NCI-H1436 (cell line): Measurements from ENCODE around the gene NAB2.
"Not testable (repeated sequence)": the region's sequence is repeated elsewhere in the genome, so short reads cannot be mapped to it uniquely, and the experiment has no call there.

Experiments
- DNase-seq: peaks from one replicate; lab custom pipeline; 2025; lab: John Stamatoyannopoulos, UW

NAB2 gene

GRCh38 chr12:57066245-57066644 is 22.7 kb upstream of the NAB2 start:
- no peak for DNase-seq

GRCh38 chr12:57069523-57069922 is 19.4 kb upstream of the NAB2 start:
- peak; percentile 54 for DNase-seq

DNA sequence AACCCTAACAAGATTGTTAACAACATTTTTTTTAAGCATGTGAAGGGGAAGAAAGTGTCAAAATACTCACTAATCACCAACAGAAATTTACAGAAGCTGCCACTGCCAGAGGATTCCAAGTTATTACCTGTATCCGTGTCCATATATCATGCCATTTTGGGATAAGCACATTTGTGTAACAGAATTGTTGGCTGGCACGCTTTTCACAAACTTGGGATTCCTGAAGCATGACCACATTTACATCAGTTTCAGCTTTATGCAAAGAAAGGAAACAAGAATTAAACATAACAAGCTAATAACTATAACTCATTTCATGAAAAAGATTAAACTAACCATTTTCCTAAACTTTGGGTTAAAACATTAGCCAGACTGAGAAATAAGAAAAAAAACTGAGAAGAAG is 16.3 kb upstream of the NAB2 start:
- DNase-seq: no peak

GRCh38 chr12:57073566-57074450 is 15.1 kb upstream of the NAB2 start:
- DNase-seq: not testable (repeated sequence)

DNA sequence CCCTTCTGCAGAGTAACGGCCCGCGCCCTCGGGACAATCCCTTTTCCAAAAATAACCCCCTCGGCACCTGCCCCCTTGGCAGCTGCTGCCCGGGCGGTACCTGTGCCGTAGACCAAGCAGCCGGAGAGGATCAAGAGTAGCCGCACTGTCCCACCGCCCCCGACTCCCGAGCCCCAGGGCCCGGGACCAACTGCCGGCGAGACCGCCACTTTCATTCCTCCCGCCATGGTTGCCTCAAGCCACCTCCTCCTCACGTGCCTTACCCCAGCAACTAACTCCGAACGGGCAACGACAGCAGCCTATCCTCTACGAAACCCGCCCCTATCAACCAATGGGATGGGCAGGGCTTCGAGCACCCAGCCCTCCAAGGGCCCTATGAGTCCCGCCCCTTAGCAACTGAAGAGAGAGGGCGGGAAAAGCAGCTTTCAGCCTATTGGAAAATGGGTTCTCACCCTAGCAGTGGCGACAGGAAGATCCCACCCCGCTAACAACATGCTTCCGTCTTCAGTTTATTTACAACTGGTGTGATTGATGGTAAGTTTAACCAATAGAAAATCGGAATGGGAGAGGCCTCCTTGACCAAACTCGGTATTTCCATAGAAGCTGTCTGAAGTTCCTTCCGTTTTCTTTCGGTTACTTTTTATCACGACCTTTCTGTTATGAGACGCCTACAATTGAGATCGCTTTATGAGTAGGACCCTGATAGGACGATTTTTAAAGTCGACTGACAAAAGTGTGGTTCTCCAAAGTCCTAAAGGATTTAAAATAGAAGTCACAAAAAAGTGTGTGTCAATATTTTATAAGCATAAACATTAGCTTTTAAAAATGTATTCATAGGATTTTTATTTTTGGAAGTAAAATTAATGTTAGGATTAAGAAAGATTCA is 10.2 kb upstream of the NAB2 start, which contains the start of gene NEMP1:
TSS of gene NEMP1 (minus strand) at position 273 of the 886 bp plus-strand sequence. CDS start at position 227, 46 bp downstream.
- peak; percentile 100 for DNase-seq

DNA sequence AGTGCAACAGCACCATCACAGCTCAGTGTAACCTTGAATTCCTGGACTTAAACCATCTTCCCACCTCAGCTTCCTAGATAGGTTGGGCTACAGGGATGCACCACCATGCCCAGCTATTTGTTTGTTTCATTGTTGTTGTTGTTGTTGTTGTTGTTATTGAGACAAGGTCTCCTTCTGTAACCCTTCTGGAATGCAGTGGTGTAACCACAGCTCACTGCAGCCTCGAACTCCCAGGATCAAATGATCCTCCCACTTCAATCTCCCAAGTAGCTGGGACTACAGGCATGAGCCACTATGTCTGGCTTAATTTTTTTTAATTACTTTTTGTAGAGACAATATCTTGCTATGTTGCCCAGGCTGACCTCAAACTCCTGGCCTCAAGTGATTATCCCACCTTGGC is 9.1 kb upstream of the NAB2 start:
- DNase-seq: no peak

DNA sequence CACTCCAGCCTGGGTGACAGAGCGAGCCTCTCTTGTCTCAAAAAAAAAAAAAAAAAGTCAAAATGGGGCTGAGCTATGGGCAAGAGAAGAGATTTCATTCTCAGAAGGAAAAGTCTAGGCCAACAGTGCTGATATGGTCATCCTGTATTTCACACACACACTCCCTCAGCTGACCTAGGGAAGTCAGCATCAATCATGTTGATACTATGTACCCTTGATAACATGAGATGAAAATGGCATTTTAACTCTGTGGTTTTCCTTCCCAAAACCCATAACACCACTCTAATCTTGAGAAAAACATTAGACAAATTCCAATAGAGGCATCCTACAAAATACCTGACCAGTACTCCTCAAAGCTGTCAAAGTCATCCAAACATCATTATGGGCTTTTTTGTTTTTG is 8.1 kb upstream of the NAB2 start:
- DNase-seq: no peak

GRCh38 chr12:57085999-57086492 is 2.9 kb upstream of the NAB2 start:
- DNase-seq: no peak

GRCh38 chr12:57086493-57087009 is 2.4 kb upstream of the NAB2 start:
- DNase-seq: peak; percentile 46

GRCh38 chr12:57087010-57087690 is 1.8 kb upstream of the NAB2 start:
- peak; percentile 87 for DNase-seq

DNA sequence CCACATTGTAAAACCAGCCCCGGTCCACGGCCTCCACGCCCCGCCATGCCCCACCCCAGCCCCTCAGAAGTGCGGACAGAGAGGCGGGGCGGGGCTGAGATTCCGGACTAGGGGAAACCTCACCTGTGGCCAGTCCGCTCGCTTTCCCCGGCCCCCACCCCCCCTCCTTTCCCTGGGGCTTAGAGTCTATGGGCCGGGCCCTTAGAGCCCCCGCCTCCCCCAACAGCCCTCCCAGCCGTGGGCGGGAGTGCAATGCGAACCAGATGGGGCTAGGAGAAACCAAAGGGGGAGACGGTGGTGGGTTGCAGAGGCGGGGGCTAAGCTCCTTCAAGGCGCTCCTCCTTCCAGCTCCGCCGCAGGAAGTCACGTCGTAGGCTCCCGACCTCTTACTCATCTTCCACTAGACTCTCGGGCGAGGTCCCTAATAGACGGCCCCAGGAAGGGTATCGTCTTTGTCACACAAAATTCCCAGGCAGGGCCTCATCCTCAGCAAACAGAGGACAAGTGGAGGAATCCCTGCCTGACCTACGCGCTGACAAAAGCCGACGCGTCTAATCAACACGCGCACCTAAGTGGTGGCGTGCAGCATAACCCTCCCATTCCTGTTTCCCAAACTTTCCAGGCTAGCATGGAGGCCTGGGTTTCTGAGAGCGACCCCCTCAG is 1.1 kb upstream of the NAB2 start:
- peak; percentile 87 for DNase-seq

DNA sequence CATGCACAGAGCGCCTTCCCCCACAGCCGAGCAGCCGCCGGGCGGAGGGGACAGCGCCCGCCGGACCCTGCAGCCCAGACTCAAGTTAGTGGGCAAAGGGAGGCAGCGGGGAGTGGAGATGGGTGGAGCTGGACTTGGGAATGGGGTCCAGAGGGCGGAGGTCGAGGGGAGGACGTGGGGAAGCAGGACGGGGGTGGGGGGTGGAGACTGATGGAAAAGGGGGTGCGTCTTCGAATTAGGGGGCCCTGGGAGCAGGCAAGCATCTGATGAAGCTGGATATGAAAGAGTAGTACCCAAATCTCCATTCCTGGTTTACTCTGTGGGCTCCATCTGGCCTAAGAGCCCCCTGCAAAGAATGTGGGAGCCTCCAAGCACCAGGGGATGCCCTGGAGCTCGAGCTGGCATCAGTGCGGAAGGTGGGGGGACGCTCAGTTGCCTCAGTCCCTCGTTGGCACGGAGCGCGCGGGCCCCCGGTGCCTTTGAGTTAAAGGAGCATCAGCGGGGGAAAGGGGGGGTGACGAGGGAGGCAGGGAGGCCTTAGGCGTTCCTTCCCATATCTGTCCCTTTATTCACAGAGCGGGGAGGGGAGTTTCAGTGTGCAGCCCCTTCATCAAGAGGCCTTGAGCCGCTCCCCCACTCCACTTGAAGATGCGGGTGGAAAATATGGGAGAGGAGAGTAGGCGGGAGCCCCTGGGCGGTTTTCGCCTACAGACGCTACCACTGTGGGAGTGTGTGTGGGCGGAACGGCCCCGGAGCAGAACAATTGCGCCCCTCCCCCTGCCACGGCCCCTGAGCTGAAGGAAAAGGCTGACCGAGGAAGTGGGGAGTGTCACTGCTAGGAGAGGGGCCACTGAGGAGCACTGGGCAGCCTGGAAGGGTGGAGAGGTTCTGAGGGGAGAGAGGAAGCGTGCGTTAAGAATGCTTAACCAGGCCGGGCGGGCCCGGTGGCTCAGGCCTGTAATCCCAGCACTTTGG is 644 bp downstream of the NAB2 start:
- DNase-seq: no peak

- DNase-seq: no peak
Observed at GRCh38 chr12:57090490-57090889, 1.6 kb downstream of the NAB2 start.

GRCh38 chr12:57090924-57091637 is 2.2 kb downstream of the NAB2 start:
- no peak for DNase-seq

GRCh38 chr12:57091638-57092528 is 3.0 kb downstream of the NAB2 start:
- DNase-seq: no peak

DNA sequence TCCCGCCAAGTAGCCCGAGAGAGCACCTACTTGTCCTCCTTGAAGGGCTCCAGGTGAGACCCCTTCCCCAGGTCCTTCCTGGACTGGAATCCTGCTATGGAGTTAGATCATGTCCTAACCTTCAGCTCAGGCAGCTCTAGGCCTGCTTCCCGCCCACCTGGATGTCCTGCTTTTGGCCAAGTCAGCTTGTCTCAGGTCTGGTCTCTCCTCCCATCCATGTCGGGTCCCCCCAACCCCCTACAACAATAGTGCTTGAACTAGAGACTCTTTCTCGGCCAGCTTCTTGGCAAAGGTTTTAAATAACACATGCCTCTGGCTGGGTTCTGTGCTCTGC is 3.6 kb downstream of the NAB2 start:
- no peak for DNase-seq

DNA sequence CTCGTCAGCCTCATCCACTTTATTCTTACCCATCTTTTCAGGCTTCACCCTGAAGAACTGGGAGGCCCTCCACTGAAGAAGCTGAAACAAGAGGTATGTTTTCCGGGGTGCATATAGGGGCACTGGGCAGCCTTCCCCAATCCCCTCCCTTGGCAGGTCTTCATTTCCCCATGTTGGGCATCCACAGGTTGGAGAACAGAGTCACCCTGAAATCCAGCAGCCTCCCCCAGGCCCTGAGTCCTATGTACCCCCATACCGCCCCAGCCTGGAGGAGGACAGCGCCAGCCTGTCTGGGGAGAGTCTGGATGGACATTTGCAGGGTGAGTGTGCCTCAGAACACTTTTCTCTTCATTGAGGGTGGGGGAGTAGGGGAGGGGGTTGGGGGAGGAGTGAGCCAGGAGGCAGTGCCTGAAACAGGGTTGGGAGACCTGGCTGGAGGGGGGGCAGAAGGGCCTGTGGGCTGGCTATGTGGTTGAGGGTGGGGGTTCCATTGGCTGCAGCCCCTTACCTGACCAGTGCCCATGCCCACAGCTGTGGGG is 4.0 kb downstream of the NAB2 start:
- DNase-seq: no peak
